MM.1S (cell line): ENCODE data around the gene MPRIP.

ENCODE experiments used
- EZH2 ChIP-seq: fragments of 300-600 bp; sonication (generic); optimal IDR thresholded peaks from 2 replicates; pipeline ENCODE3; 2017; ENCODE audit warnings: low read depth, mild to moderate bottlenecking, antibody characterized with exemption, low read length, mixed read lengths
- EZH2phosphoT487 ChIP-seq: fragments of 300-600 bp; sonication (generic); IDR thresholded peaks from 2 replicates; pipeline ENCODE4 v1.6.1; 2018; ENCODE audit warnings: antibody characterized with exemption, low read length
- TF ChIP-seq, protein P1 (sequence below): fragments of 300-600 bp; sonication (generic); IDR thresholded peaks from 2 replicates; pipeline ENCODE4 v1.5.1; 2016; ENCODE audit warnings: antibody characterized with exemption, low read length, mixed read lengths

DNA sequence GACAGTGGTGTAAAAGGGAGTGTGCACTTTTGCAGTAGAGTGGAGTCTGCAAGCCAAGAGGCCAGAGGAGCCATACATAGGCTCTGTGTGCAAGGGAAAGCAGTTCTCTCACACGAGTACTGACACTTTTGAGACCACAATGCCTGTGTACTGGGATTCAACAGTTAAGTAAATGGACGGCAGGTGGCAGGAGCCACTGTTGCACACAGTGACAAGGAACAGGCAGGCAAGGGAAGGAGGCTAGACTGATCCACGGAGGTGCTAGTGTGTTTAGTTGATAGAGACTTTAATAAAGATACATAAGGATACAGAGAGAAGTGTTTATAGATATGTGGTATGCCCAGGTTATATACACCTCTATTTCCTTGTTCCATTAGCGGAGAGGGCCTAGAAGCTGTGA lies 67.0 kb downstream of the MPRIP start:
- TF ChIP-seq, protein P1, sequence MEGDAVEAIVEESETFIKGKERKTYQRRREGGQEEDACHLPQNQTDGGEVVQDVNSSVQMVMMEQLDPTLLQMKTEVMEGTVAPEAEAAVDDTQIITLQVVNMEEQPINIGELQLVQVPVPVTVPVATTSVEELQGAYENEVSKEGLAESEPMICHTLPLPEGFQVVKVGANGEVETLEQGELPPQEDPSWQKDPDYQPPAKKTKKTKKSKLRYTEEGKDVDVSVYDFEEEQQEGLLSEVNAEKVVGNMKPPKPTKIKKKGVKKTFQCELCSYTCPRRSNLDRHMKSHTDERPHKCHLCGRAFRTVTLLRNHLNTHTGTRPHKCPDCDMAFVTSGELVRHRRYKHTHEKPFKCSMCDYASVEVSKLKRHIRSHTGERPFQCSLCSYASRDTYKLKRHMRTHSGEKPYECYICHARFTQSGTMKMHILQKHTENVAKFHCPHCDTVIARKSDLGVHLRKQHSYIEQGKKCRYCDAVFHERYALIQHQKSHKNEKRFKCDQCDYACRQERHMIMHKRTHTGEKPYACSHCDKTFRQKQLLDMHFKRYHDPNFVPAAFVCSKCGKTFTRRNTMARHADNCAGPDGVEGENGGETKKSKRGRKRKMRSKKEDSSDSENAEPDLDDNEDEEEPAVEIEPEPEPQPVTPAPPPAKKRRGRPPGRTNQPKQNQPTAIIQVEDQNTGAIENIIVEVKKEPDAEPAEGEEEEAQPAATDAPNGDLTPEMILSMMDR = no peak
- TF ChIP-seq EZH2 (no peak), EZH2phosphoT487 (no peak)
